SU-DHL-6 (cell line): ENCODE results near the gene TMTC1.

Source experiments
- H2AFZ ChIP-seq: fragments of 200-600 bp; sonication (generic); 2 replicates; pipeline ENCODE4 v1.6.1; 2014; ENCODE audit warnings: low read depth, mild to moderate bottlenecking, moderate library complexity, mixed read lengths, antibody characterized with exemption, low read length; ENCODE audit not compliant: severe bottlenecking
- H3F3A ChIP-seq: fragments of 200-600 bp; shearing (Covaris generic); 2 replicates; pipeline ENCODE4 v1.6.0; 2016; ENCODE audit warnings: antibody characterized with exemption, mild to moderate bottlenecking; ENCODE audit not compliant: insufficient read depth
- H3K27ac ChIP-seq: fragments of 200-600 bp; sonication (generic); 2 replicates; pipeline ENCODE4 v1.5.1; 2016; ENCODE audit warnings: low read depth, mild to moderate bottlenecking, low read length, moderate library complexity, mixed read lengths
- H3K27me3 ChIP-seq: fragments of 200-600 bp; sonication (generic), shearing (Covaris generic); 2 replicates; pipeline ENCODE4 v1.6.0; 2014; ENCODE audit warnings: mild to moderate bottlenecking, low read length
- H3K36me3 ChIP-seq: fragments of 200-600 bp; sonication (generic); 2 replicates; pipeline ENCODE4 v1.6.1; 2014; ENCODE audit warnings: mild to moderate bottlenecking, low read length, mixed read lengths
- H3K4me2 ChIP-seq: fragments of 300-600, 200-600 bp; shearing (Covaris generic), sonication (generic); 2 replicates; pipeline ENCODE4 v1.6.0; 2014; ENCODE audit warnings: low read length, low read depth, mild to moderate bottlenecking; ENCODE audit not compliant: poor library complexity, severe bottlenecking
- H3K4me3 ChIP-seq: fragments of 200-600 bp; sonication (generic); 2 replicates; pipeline ENCODE4 v1.5.1; 2014; ENCODE audit warnings: antibody characterized with exemption, low read length, mild to moderate bottlenecking, mixed read lengths; ENCODE audit not compliant: insufficient read depth, poor library complexity, severe bottlenecking
- H3K79me2 ChIP-seq: fragments of 200-600 bp; sonication (generic); 2 replicates; pipeline ENCODE4 v1.6.1; 2014; ENCODE audit warnings: mild to moderate bottlenecking, low read length, moderate library complexity; ENCODE audit not compliant: insufficient read depth
- H3K9ac ChIP-seq: fragments of 200-600 bp; sonication (generic); 2 replicates; pipeline ENCODE4 v1.7.0; 2014; ENCODE audit warnings: mild to moderate bottlenecking, low read length
- H3K9me2 ChIP-seq: fragments of 200-600 bp; sonication (generic); replicated peaks from 2 replicates; pipeline ENCODE4 v1.6.1; 2014; ENCODE audit warnings: low read length; ENCODE audit not compliant: insufficient read depth
- H3K9me3 ChIP-seq: fragments of 200-600 bp; sonication (generic); 2 replicates; pipeline ENCODE4 v1.6.1; 2014; ENCODE audit warnings: low read length, mixed read lengths; ENCODE audit not compliant: insufficient read depth
- H4K20me1 ChIP-seq: fragments of 200-600 bp; sonication (generic); 2 replicates; pipeline ENCODE4 v1.6.1; 2014; ENCODE audit warnings: low read depth, mild to moderate bottlenecking, antibody characterized with exemption, low read length, moderate library complexity, mixed read lengths
- EZH2phosphoT487 ChIP-seq: fragments of 200-600 bp; sonication (generic), shearing (Covaris generic); conservative IDR thresholded peaks from 2 replicates; pipeline ENCODE4 v1.6.1; 2018; ENCODE audit warnings: mild to moderate bottlenecking, antibody characterized with exemption, low read length, moderate library complexity, mixed read lengths
- TF ChIP-seq, protein P1 (sequence below): fragments of 200-600 bp; sonication (generic); IDR thresholded peaks from one replicate; pipeline ENCODE4 v1.5.1; 2017; ENCODE audit warnings: antibody characterized with exemption, mild to moderate bottlenecking, low read length, moderate library complexity; ENCODE audit not compliant: insufficient read depth, poor library complexity, severe bottlenecking

The TMTC1 gene

DNA sequence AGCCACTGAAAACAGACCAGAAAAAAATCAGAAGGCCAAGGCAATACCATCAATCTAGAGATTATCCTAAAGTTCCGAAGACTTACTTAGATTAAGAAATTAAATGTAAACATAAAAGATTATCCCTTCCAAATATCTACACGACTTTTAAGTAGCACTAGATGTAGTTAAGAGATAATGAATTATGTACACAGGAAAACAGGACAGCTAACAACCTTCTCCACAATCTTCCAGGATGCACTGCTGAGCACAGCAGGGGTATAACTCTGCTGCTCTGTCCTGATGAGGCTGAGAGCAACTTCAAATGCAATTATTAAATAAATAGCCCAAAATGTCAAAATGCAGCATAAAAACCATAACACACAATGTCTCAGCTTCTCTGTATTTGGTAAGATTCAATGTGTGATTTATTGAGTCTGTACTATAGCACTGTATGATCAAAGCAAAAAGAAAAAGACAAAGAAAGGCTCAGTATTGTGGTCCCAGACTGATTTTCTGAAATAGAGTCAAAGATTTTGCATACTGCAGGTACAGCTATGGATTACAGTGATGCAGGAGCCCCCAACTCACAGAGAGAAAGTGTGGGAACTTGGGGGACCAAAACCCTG, 56.9 kb downstream of the TMTC1 start:
- H3K27ac ChIP-seq: no peak overlapping the region
- no peaks in the 10 kb centered on the region for H3K9me2 ChIP-seq
- no peaks in the 10 kb centered on the region for H3F3A ChIP-seq
- no peaks in the 10 kb centered on the region for H3K27me3 ChIP-seq
- H3K4me2 ChIP-seq: no peak overlapping the region
- no peaks in the 10 kb centered on the region for H3K36me3 ChIP-seq
- H2AFZ ChIP-seq: no peak overlapping the region
- no peak overlapping the region for H3K4me3 ChIP-seq
- H3K9me3 ChIP-seq: no peaks in the 10 kb centered on the region
- H4K20me1 ChIP-seq: no peaks in the 10 kb centered on the region
- H3K79me2 ChIP-seq: no peaks in the 10 kb centered on the region
- TF ChIP-seq, protein P1, sequence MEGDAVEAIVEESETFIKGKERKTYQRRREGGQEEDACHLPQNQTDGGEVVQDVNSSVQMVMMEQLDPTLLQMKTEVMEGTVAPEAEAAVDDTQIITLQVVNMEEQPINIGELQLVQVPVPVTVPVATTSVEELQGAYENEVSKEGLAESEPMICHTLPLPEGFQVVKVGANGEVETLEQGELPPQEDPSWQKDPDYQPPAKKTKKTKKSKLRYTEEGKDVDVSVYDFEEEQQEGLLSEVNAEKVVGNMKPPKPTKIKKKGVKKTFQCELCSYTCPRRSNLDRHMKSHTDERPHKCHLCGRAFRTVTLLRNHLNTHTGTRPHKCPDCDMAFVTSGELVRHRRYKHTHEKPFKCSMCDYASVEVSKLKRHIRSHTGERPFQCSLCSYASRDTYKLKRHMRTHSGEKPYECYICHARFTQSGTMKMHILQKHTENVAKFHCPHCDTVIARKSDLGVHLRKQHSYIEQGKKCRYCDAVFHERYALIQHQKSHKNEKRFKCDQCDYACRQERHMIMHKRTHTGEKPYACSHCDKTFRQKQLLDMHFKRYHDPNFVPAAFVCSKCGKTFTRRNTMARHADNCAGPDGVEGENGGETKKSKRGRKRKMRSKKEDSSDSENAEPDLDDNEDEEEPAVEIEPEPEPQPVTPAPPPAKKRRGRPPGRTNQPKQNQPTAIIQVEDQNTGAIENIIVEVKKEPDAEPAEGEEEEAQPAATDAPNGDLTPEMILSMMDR: no peak
- no peak for TF ChIP-seq EZH2phosphoT487
- no peak overlapping the region for H3K9ac ChIP-seq

DNA sequence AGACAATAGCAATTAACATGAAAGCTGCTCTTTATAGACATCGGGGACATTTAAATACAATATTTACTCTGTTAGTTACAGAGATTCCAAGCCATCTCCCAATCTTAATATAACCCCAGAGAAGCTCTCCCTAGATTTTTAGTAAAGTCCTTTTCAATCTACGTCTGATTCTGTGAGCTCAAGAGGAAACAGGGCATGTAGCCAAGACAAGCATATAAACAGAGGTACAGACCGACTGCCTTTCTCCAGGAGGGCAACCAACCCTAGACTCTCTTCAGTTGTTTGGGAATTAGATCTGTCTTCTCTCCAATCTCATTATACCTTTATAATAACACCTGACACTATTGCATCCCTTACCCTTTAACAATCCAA, 57.4 kb downstream of the TMTC1 start:
- H3K4me3 ChIP-seq: no peak overlapping the region
- no peak overlapping the region for H2AFZ ChIP-seq
- no peaks in the 10 kb centered on the region for H3K9me3 ChIP-seq
- no peaks in the 10 kb centered on the region for H3F3A ChIP-seq
- TF ChIP-seq, protein P1: no peak
- TF ChIP-seq EZH2phosphoT487: no peak
- no peaks in the 10 kb centered on the region for H3K36me3 ChIP-seq
- H3K9ac ChIP-seq: no peak overlapping the region
- H3K4me2 ChIP-seq: no peak overlapping the region
- H3K27ac ChIP-seq: no peak overlapping the region
- H3K27me3 ChIP-seq: no peaks in the 10 kb centered on the region
- no peaks in the 10 kb centered on the region for H4K20me1 ChIP-seq
- no peaks in the 10 kb centered on the region for H3K79me2 ChIP-seq
- no peaks in the 10 kb centered on the region for H3K9me2 ChIP-seq

DNA sequence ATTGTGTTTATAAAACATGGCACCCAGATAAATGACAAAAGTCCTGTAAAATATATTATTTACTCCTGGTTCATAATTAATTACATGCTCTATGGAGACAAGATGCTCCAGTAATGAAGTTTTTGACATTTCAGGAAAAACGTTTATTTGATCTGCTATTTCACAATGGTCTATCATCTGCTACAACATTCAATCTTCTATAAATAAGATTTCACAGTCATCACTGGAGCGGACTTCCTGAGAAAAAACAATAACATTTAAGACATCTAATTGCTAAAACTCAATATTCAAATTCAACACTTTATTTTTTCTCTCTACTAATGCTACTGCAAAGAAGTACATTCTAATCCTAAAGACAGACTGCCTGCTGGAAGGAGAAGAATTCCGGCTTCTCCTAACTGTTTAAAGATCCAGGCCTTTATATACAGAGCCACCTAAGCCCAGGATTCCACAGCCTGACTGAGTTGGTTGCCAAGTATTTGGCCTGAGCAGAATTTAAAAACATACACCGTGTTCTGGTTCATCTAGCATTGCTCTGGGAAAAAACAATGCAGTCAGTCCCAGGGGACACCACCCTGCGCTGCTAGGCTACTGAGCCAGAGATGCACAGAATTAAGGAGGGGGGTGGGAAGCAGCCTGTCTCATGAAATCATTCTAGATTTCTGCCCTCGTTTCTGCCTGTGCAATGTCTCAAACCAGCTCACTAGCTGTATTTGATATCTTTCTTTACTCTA, 58.0 kb downstream of the TMTC1 start:
- no peak overlapping the region for H3K27ac ChIP-seq

More for the DNA sequence above, 58.0 kb downstream of the TMTC1 start:
- no peaks in the 10 kb centered on the region for H3K9me2 ChIP-seq
- H3K9me3 ChIP-seq: no peaks in the 10 kb centered on the region
- H3K4me2 ChIP-seq: no peak overlapping the region
- H3K36me3 ChIP-seq: no peaks in the 10 kb centered on the region
- no peaks in the 10 kb centered on the region for H4K20me1 ChIP-seq
- no peaks in the 10 kb centered on the region for H3K79me2 ChIP-seq
- H2AFZ ChIP-seq: no peak overlapping the region
- no peak overlapping the region for H3K9ac ChIP-seq
- H3F3A ChIP-seq: no peaks in the 10 kb centered on the region
- TF ChIP-seq, protein P1: no peak
- no peak for TF ChIP-seq EZH2phosphoT487
- no peak overlapping the region for H3K4me3 ChIP-seq
- H3K27me3 ChIP-seq: no peaks in the 10 kb centered on the region
